ENCODE results near the gene CSNK2A3. TPM values are rescaled to one million over a fixed set of nuclear protein-coding genes. Genes with fewer than 3 reads are reported as not detected.
"Not testable (repeated sequence)": the region's sequence is repeated elsewhere in the genome, so short reads cannot be mapped to it uniquely, and the experiment has no call there.

Gene CSNK2A3
- total RNA-seq, 1 experiment from 2014 or later = 1.4 TPM

GRCh38 chr11:11359611-11360010 lies 6.6 kb upstream of the CSNK2A3 start (continued):
- TF ChIP-seq E2F4 (CRISPR knock-in tag; IDR thresholded peaks at IDR 0.05; ENCODE audit: borderline replicate concordance, low read depth) (no peak), SMAD3 (CRISPR knock-in tag; IDR thresholded peaks at IDR 0.05; ENCODE audit: borderline replicate concordance) (no peak)

- ATAC-seq = no peak
- no peak for TF ChIP-seq MAX (CRISPR knock-in tag; IDR thresholded peaks at IDR 0.05)
- no peak for TF ChIP-seq ZNF263 (CRISPR knock-in tag; IDR thresholded peaks at IDR 0.05; ENCODE audit: low read depth)
- no peak for TF ChIP-seq NFATC4 (CRISPR knock-in tag; IDR thresholded peaks at IDR 0.05)
- TF ChIP-seq SMAD4 (CRISPR knock-in tag; IDR thresholded peaks at IDR 0.05) = no peak
- TF ChIP-seq TP53 (CRISPR knock-in tag; IDR thresholded peaks at IDR 0.05) = no peak
- TF ChIP-seq ERG (CRISPR knock-in tag; IDR thresholded peaks at IDR 0.05) = no peak
- CTCF ChIA-PET = no interaction called here
- peaks cover 16% of the 10 kb centered on the region for H3K4me1 Mint-ChIP-seq
- no peaks in the 10 kb centered on the region for H3K36me3 Mint-ChIP-seq
- DNase-seq (ENCODE audit: low spot score) = no peak
- no peaks in the 10 kb centered on the region for H3K9me3 Mint-ChIP-seq
- no peaks in the 10 kb centered on the region for H3K27me3 Mint-ChIP-seq (ENCODE audit: low read depth)
- POLR2A ChIA-PET = no interaction called here
- H3K27ac Mint-ChIP-seq = no peak overlapping the region
- no peak overlapping the region for H3K4me3 Mint-ChIP-seq
These were observed 3.8 kb upstream of the CSNK2A3 start for GRCh38 chr11:11356842-11357241.

- CTCF ChIA-PET = interaction anchor here (0.9 kb wide), 1 partner anchor 581 kb away, joined by 3 read pairs; no protein-coding TSS in a partner anchor
- H3K4me1 Mint-ChIP-seq; POLR2A ChIA-PET; ATAC-seq; H3K27ac Mint-ChIP-seq; DNase-seq (ENCODE audit: low spot score); H3K9me3 Mint-ChIP-seq; H3K27me3 Mint-ChIP-seq (ENCODE audit: low read depth); H3K4me3 Mint-ChIP-seq; H3K36me3 Mint-ChIP-seq: not testable (repeated sequence)
These were observed 1.2 kb downstream of the CSNK2A3 start for GRCh38 chr11:11351851-11352250.

- Mint-ChIP-seq H3K27me3 (ENCODE audit: low read depth) (no peaks in the 10 kb centered on the region), H3K4me3 (no peak overlapping the region), H3K36me3 (no peaks in the 10 kb centered on the region), H3K4me1 (peaks cover 6% of the 10 kb centered on the region; the same call in 1 of the 2 replicates), H3K9me3 (no peaks in the 10 kb centered on the region), H3K27ac (no peak overlapping the region)
- DNase-seq (ENCODE audit: low spot score) = no peak
- no peak for ATAC-seq
- TF ChIP-seq ZNF138 (CRISPR knock-in tag; conservative IDR thresholded peaks at IDR 0.05) (no peak), STAT6 (CRISPR knock-in tag; conservative IDR thresholded peaks at IDR 0.05; ENCODE audit: low read depth) (no peak), CREB1 (CRISPR knock-in tag; IDR thresholded peaks at IDR 0.05) (no peak)
- CTCF ChIA-PET = interaction anchor here (0.9 kb wide), 1 partner anchor 580 kb away, joined by 3 read pairs; no protein-coding TSS in a partner anchor
- POLR2A ChIA-PET = no interaction called here
These were observed 1.9 kb downstream of the CSNK2A3 start for GRCh38 chr11:11351042-11351586.

- Mint-ChIP-seq H3K27me3 (ENCODE audit: low read depth) (no peaks in the 10 kb centered on the region), H3K27ac (no peak overlapping the region), H3K36me3 (no peaks in the 10 kb centered on the region), H3K4me3 (no peak overlapping the region), H3K4me1 (peaks cover 6% of the 10 kb centered on the region; the same call in 1 of the 2 replicates), H3K9me3 (no peaks in the 10 kb centered on the region)
- no peak for DNase-seq (ENCODE audit: low spot score)
- CTCF ChIA-PET = no interaction called here
- POLR2A ChIA-PET = no interaction called here
- no peak for ATAC-seq
- TF ChIP-seq ETV6 (CRISPR knock-in tag; IDR thresholded peaks at IDR 0.05) = no peak
- no peak for TF ChIP-seq NR2C2 (CRISPR knock-in tag; IDR thresholded peaks at IDR 0.05)
- no peak for TF ChIP-seq TEAD4 (CRISPR knock-in tag; IDR thresholded peaks at IDR 0.05)
- TF ChIP-seq JAZF1 (CRISPR knock-in tag; IDR thresholded peaks at IDR 0.05) = no peak
- TF ChIP-seq FOXP1 (CRISPR knock-in tag; IDR thresholded peaks at IDR 0.05; ENCODE audit: borderline replicate concordance) = no peak
- no peak for TF ChIP-seq USF1 (CRISPR knock-in tag; IDR thresholded peaks at IDR 0.05)
- no peak for TF ChIP-seq RORB (CRISPR knock-in tag; IDR thresholded peaks at IDR 0.05)
- no peak for TF ChIP-seq GRHL2 (CRISPR knock-in tag; IDR thresholded peaks at IDR 0.05; ENCODE audit: insufficient replicate concordance, severe bottlenecking)
- no peak for TF ChIP-seq OVOL2 (CRISPR knock-in tag; IDR thresholded peaks at IDR 0.05; ENCODE audit: borderline replicate concordance)
- no peak for TF ChIP-seq TP53 (CRISPR knock-in tag; IDR thresholded peaks at IDR 0.05)
- no peak for TF ChIP-seq MYBL2 (CRISPR knock-in tag; IDR thresholded peaks at IDR 0.05)
- no peak for TF ChIP-seq E2F4 (CRISPR knock-in tag; IDR thresholded peaks at IDR 0.05; ENCODE audit: borderline replicate concordance, low read depth)
These were observed 3.1 kb downstream of the CSNK2A3 start for GRCh38 chr11:11349870-11350337.
